GM12892 (cell line): ENCODE data around the gene PSMA7.

ENCODE experiments used
- POLR2A ChIP-seq: IDR thresholded peaks from 2 replicates; pipeline ENCODE4 v1.6.1; 2011; ENCODE audit warnings: low read depth, low read length, control low read depth
- POLR2AphosphoS5 ChIP-seq: IDR thresholded peaks from 2 replicates; pipeline ENCODE4 v1.6.1; 2011; ENCODE audit warnings: low read depth, low read length, control low read depth
- TAF1 ChIP-seq: IDR thresholded peaks from 2 replicates; pipeline ENCODE4 v1.6.1; 2011; ENCODE audit warnings: low read depth, mild to moderate bottlenecking, control low read depth, low read length, borderline replicate concordance

DNA sequence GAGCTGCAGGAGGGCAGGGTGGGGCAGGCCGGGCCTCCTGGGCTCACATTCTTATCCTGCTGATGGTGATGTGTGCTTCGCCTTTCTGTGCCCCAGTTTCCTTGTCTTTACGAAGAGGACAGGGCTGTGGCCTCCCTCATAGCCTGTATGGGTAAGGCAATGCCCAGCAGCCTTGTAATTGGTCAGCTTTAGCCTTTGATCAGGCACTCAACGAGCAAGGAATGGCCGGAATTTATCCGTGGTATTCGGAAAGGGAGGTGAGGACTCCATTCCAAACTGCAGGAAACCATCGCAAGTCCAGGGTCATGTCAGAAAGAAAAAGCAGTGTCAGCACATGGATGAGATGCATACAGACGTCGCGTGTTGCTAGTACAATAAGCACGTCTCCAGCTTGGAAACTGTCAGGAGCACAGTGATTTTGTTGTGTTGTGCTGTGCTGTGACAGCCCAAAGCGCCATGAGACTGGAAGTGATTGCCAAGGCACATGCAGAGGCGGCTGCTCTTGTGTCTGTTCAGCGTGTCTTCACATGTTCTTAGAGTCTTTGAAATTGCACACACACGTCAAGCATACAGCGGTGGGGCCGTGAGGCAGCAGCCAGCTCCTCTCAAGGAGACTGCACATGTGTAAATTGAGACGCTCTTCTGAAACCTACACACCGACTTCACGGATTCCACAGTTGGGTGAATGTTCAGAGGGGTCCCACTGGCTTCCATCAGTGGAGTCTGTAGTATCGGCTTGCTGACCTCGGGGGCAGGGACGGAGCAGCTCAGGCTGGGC lies 6.5 kb upstream of the PSMA7 start:
- TF ChIP-seq POLR2A (no peak), POLR2AphosphoS5 (no peak), TAF1 (no peak)
